HG02642 (cell line): Measurements from ENCODE around the gene PCDHGB4.
"Not testable (repeated sequence)": the region's sequence is repeated elsewhere in the genome, so short reads cannot be mapped to it uniquely, and the experiment has no call there.

Source experiments
- ATAC-seq: cut with Tn5 transposase; IDR thresholded peaks from one replicate; pipeline ENCODE4 v1.9.1; 2021; ENCODE audit warnings: mild to moderate bottlenecking; ENCODE audit not compliant: unreplicated experiment, poor library complexity

The PCDHGB4 gene

GRCh38 chr5:141397756-141398551 is 10.5 kb downstream of the PCDHGB4 start, which contains the start of gene PCDHGB5:
TSS of gene PCDHGB5 (plus strand) at chr5:141397947. CDS start at chr5:141398128, 181 bp downstream.
- peak; percentile 97 for ATAC-seq

DNA sequence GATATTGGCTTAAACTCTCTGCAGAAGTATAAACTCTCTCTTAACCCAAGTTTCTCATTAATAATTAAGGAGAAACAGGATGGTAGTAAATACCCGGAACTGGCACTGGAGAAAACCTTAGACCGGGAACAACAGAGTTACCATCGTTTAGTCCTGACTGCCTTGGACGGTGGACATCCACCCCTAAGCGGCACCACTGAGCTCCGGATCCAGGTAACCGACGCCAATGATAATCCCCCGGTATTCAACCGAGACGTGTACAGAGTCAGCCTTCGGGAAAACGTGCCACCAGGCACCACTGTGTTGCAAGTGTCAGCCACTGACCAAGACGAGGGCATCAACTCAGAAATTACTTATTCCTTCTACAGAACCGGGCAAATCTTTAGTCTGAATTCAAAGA is 11.1 kb downstream of the PCDHGB4 start:
- no peak for ATAC-seq

GRCh38 chr5:141399555-141400258 is 12.2 kb downstream of the PCDHGB4 start:
- ATAC-seq, result no peak

GRCh38 chr5:141402553-141403243 is 15.2 kb downstream of the PCDHGB4 start, which contains the start of gene PCDHGA9:
TSS of gene PCDHGA9 (plus strand) at chr5:141402778. CDS start at chr5:141402953, 175 bp downstream.
- no peak for ATAC-seq

- ATAC-seq, result no peak
Measured at GRCh38 chr5:141403387-141403786, 15.9 kb downstream of the PCDHGB4 start.

DNA sequence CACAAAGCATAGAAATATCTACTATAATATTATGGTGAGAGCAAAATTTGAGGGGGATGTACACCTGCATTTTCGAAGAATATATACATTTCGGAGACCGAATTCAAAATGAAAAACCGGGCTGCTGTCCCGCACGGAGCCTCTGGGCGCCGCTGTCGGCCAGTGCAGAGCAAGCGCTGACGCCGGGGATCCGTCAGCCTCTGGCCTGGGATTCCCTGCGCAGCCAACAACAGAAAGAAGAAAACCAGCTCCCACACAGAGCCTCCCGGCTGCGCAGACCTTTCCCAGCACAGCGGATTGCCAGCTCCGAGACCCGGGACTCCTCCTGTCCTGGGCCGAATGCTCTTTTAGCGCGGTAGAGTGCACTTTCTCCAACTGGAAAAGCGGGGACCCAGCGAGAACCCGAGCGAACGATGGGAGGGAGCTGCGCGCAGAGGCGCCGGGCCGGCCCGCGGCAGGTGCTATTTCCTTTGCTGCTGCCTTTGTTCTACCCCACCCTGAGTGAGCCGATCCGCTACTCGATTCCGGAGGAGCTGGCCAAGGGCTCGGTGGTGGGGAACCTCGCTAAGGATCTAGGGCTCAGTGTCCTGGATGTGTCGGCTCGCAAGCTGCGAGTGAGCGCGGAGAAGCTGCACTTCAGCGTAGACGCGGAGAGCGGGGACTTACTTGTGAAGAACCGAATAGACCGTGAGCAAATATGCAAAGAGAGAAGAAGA is 20.4 kb downstream of the PCDHGB4 start, which contains the start of gene PCDHGB6:
Gene PCDHGB6 (plus strand): TSS at position 232 of the 716 bp plus-strand sequence. CDS start 182 bp downstream, at position 414.
- ATAC-seq, result peak; percentile 79

- ATAC-seq, result no peak
Measured at GRCh38 chr5:141409598-141410306, 22.3 kb downstream of the PCDHGB4 start.

DNA sequence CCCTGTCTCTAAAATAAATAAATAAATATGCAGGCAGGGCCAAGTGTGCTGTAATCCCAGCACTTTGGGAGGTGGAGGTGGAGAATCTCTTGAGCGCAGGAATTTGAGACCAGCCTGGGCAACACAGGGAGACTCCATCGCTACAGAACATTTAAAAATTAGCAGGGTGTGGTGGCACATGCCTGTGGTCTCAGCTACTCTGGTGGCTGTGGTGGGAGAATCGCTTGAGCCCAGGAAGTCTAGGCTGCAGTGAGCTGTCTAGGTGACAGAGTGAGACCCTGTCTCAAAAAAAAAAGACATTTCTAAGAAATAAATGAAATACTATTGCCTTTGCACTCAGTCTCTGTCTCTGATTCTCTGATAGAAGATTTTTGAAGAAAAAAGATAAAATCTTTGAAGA is 24.1 kb downstream of the PCDHGB4 start:
- ATAC-seq, result no peak

GRCh38 chr5:141412854-141413539 is 25.5 kb downstream of the PCDHGB4 start, which contains the start of gene PCDHGA10:
TSS of gene PCDHGA10 (plus strand) at chr5:141412987. CDS start at chr5:141413176, 189 bp downstream.
- peak; percentile 69 for ATAC-seq

DNA sequence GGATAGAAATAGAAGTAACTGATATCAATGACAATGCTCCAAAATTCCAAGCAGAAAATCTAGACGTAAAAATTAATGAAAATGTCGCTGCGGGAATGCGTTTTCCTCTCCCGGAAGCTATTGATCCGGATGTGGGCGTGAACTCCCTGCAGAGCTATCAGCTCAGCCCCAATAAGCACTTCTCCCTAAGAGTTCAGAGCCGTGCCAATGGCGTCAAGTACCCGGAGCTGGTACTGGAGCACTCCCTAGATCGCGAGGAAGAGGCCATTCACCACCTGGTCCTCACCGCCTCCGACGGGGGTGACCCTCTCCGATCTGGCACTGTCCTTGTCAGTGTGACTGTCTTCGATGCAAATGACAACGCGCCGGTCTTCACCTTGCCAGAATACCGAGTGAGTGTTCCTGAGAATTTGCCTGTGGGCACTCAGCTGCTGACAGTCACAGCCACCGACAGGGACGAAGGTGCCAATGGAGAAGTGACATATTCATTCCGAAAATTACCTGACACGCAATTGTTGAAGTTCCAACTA is 26.1 kb downstream of the PCDHGB4 start:
- no peak for ATAC-seq

- not testable (repeated sequence) for ATAC-seq
Measured at GRCh38 chr5:141414548-141415274, 27.2 kb downstream of the PCDHGB4 start.

DNA sequence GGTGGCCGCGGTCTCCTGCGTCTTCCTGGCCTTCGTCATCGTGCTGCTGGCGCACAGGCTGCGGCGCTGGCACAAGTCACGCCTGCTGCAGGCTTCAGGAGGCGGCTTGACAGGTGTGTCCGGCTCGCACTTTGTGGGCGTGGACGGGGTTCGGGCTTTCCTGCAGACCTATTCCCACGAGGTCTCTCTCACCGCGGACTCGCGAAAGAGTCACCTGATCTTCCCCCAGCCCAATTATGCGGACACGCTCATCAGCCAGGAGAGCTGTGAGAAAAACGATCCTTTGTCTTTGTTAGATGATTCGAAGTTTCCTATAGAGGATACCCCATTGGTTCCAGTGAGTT is 27.7 kb downstream of the PCDHGB4 start:
- not testable (repeated sequence) for ATAC-seq

DNA sequence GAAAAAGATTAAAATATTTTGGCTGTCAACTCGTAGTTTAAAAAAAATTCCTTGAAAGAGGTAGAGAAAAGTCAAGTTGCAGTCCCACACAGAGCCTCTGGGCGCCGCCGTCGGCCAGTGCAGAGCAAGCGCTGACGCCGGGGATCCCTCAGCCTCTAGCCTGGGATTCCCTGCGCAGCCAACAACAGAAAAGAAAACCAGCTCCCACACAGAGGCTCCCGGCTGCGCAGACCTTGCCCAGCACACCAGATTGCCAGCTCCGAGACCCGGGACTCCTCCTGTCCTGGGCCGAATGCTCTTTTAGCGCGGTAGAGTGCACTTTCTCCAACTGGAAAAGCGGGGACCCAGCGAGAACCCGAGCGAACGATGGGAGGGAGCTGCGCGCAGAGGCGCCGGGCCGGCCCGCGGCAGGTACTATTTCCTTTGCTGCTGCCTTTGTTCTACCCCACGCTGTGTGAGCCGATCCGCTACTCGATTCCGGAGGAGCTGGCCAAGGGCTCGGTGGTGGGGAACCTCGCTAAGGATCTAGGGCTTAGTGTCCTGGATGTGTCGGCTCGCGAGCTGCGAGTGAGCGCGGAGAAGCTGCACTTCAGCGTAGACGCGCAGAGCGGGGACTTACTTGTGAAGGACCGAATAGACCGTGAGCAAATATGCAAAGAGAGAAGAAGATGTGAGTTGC is 30.1 kb downstream of the PCDHGB4 start, which contains the start of gene PCDHGB7:
Gene PCDHGB7 (plus strand): TSS at position 184 of the 679 bp plus-strand sequence. CDS start 183 bp downstream, at position 367.
- ATAC-seq, result peak; percentile 84

GRCh38 chr5:141419074-141419880 is 31.8 kb downstream of the PCDHGB4 start:
- no peak for ATAC-seq

- ATAC-seq, result no peak
Measured at GRCh38 chr5:141420855-141421488, 33.5 kb downstream of the PCDHGB4 start, which contains the start of gene PCDHGA11. TSS of gene PCDHGA11 (plus strand) at chr5:141421051. CDS start at chr5:141421228, 177 bp downstream.

GRCh38 chr5:141421489-141421855 is 34.0 kb downstream of the PCDHGB4 start:
- ATAC-seq, result no peak
